Mucosa of descending colon (tissue), 3 donors: Measurements from ENCODE around the gene CALN1. TPM values are rescaled to one million over a fixed set of nuclear protein-coding genes. Genes with fewer than 3 reads are reported as not detected.

ENCODE experiments used
- ATAC-seq: fragments of 200-7000 bp; cut with Tn5 transposase; one replicate; pipeline ENCODE4 v1.9.1; 2020; ENCODE audit warnings: mild to moderate bottlenecking, moderate library complexity
- DNase-seq, 3 donors: peaks; one replicate each; pipeline ENCODE4 v3.0.0-alpha.2; 2020
- H3K36me3 ChIP-seq: fragments of 200-600 bp; one replicate; pipeline ENCODE4 v1.8.0; 2021; ENCODE audit warnings: low read depth, mild to moderate bottlenecking
- H3K4me1 ChIP-seq: fragments of 200-600 bp; one replicate; pipeline ENCODE4 v1.8.0; 2021; ENCODE audit warnings: low read depth, mild to moderate bottlenecking
- H3K4me3 ChIP-seq: fragments of 200-600 bp; one replicate; pipeline ENCODE4 v1.8.0; 2021; ENCODE audit warnings: mild to moderate bottlenecking
- H3K9me3 ChIP-seq: fragments of 200-600 bp; one replicate; pipeline ENCODE4 v1.8.0; 2021; ENCODE audit warnings: mild to moderate bottlenecking
- CTCF ChIP-seq: fragments of 200-600 bp; IDR thresholded peaks from one replicate; pipeline ENCODE4 v1.8.0; 2022; ENCODE audit warnings: antibody characterized with exemption, mild to moderate bottlenecking
- intact Hi-C, 2 donors: fragments of 100-400 bp; cut with DNase I in 1 of 2; cut with micrococcal nuclease in 1 of 2; formaldehyde crosslinking; loops; one replicate each; pipeline versions ENCODE4 v1.11.0 to v1.11.1; 2022; cut with DNase I, micrococcal nuclease
- total RNA-seq, 3 donors: library from RNA; stranded (reverse); fragmentation: NEBNext Ultra II Directional in 2 of 3; extraction: Animal tissue kit (Norgen Biotek cat#: 25700) in 2 of 3; gene quantifications; one replicate each; pipeline versions ENCODE4 v1.2.1 to v1.2.4, GENCODE V29; 2021 to 2023
- donor health status: DM: no; HTN: no; CAD: no; lungs with moderate emphysema.
- donor health status: DM: no; HTN: no; CAD: no.
- donor health status: DM: no; HTN: yes; CAD: no.

The CALN1 gene
- total RNA-seq, 3 donors from 2014 or later: not detected

GRCh38 chr7:72064916-72065315 is 347.2 kb downstream of the CALN1 start:
- H3K36me3 ChIP-seq: no peaks in the 10 kb centered on the region
- ATAC-seq (no peak), DNase-seq (no peak)
- intact Hi-C loops: no loop called here
- peaks cover 32% of the 10 kb centered on the region for H3K9me3 ChIP-seq
- H3K4me3 ChIP-seq: no peak overlapping the region
- no peak for TF ChIP-seq CTCF
- no peaks in the 10 kb centered on the region for H3K4me1 ChIP-seq

GRCh38 chr7:72063330-72063729 is 348.8 kb downstream of the CALN1 start:
- Histone ChIP-seq H3K4me1 (no peaks in the 10 kb centered on the region), H3K36me3 (no peaks in the 10 kb centered on the region), H3K9me3 (peaks cover 36% of the 10 kb centered on the region), H3K4me3 (no peak overlapping the region)
- DNase-seq (no peak), ATAC-seq (no peak)
- no peak for TF ChIP-seq CTCF
- intact Hi-C loops: no loop called here

- ATAC-seq (no peak), DNase-seq (no peak)
- no peaks in the 10 kb centered on the region for H3K4me1 ChIP-seq
- H3K36me3 ChIP-seq: no peaks in the 10 kb centered on the region
- no peak for TF ChIP-seq CTCF
- peaks cover 40% of the 10 kb centered on the region for H3K9me3 ChIP-seq
- no peak overlapping the region for H3K4me3 ChIP-seq
- intact Hi-C loops: no loop called here
These were observed 349.5 kb downstream of the CALN1 start for GRCh38 chr7:72062666-72063065.

- no peak for ATAC-seq
- Histone ChIP-seq H3K4me1 (no peaks in the 10 kb centered on the region), H3K36me3 (no peaks in the 10 kb centered on the region), H3K9me3 (peaks cover 43% of the 10 kb centered on the region), H3K4me3 (no peak overlapping the region)
- TF ChIP-seq CTCF: no peak
- DNase-seq: no peak
- intact Hi-C loops: no loop called here
These were observed 352.2 kb downstream of the CALN1 start for GRCh38 chr7:72059925-72060324.

GRCh38 chr7:72058579-72058978 is 353.6 kb downstream of the CALN1 start:
- Histone ChIP-seq H3K4me3 (no peak overlapping the region), H3K9me3 (peaks cover 47% of the 10 kb centered on the region), H3K4me1 (no peaks in the 10 kb centered on the region), H3K36me3 (no peaks in the 10 kb centered on the region)
- TF ChIP-seq CTCF: no peak
- intact Hi-C loops: no loop called here
- ATAC-seq (no peak), DNase-seq (peak in 1 of 3 donors; percentile 16)

GRCh38 chr7:72057796-72058195 is 354.3 kb downstream of the CALN1 start:
- TF ChIP-seq CTCF: no peak
- ATAC-seq: no peak
- Histone ChIP-seq H3K4me3 (no peak overlapping the region), H3K9me3 (peaks cover 52% of the 10 kb centered on the region), H3K36me3 (no peaks in the 10 kb centered on the region), H3K4me1 (no peaks in the 10 kb centered on the region)
- intact Hi-C loops: no loop called here
- DNase-seq: no peak
